ENCODE results near the gene HSD17B14.
"Not testable (repeated sequence)": the region's sequence is repeated elsewhere in the genome, so short reads cannot be mapped to it uniquely, and the experiment has no call there.

The HSD17B14 gene

DNA sequence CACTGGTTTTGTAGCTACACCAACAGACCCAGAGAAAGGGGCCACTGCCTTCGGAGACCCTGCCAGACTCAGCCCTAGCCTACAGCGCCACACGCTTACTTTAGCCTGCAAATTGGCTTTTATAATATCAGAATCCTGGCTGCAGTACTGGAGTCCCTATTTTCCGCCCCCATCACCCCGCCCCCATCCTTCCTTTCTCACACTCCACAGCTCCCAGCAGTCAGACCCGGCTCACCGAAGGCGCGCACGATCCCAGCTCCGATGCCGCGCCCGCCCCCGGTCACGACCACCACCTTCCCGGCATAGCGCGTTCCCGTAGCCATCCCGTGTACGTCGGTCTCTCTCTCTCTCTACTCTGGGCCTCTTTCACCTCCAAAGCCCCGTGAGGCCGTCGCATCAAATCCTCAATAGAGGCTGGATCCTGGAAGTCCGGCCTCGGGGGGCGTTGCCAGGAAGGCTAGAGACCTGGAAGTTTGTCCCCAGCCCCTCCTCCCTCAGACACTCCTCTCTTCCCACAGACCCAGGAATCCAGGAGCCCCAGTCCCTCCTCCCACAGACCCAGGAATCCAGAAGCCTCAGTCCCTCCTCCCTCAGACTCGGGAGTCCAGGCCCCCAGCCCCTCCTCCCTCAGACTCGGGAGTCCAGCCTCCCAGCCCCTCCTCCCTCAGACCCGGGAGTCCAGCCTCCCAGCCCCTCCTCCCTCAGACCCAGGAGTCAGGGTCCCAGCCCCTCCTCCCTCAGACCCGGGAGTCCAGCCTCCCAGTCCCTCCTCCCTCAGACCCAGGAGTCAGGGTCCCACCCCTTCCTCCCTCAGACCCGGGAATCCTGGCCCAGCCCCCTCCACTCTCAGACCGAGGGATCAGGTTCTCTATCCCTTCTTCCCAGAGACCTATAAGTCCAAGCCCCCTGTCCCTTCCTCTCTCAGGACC lies at the start of gene HSD17B14:
Gene HSD17B14, minus strand, starts transcription at position 403 of the 929 bp plus-strand sequence. Its CDS starts 80 bp downstream, at position 323.
- in situ Hi-C loops (cut with HindIII; ENCODE audit: low pct_ligation_motif_present, low pct_unique_long_range_greater_than_20kb, low sequenced_read_pairs): no loop called here
- peak; percentile 44 for DNase-seq

GRCh38 chr19:48883726-48884125 lies 47.4 kb upstream of the HSD17B14 start:
- in situ Hi-C loops (cut with HindIII; ENCODE audit: low pct_ligation_motif_present, low pct_unique_long_range_greater_than_20kb, low sequenced_read_pairs): no loop called here
- DNase-seq: no peak

GRCh38 chr19:48881741-48882657 lies 45.7 kb upstream of the HSD17B14 start:
- peak; percentile 43 for DNase-seq
- in situ Hi-C loops (cut with HindIII; ENCODE audit: low pct_ligation_motif_present, low pct_unique_long_range_greater_than_20kb, low sequenced_read_pairs): no loop called here

- in situ Hi-C loops (cut with HindIII; ENCODE audit: low pct_ligation_motif_present, low pct_unique_long_range_greater_than_20kb, low sequenced_read_pairs): not testable (repeated sequence)
Measured at GRCh38 chr19:48879696-48880095, 43.4 kb upstream of the HSD17B14 start.

DNA sequence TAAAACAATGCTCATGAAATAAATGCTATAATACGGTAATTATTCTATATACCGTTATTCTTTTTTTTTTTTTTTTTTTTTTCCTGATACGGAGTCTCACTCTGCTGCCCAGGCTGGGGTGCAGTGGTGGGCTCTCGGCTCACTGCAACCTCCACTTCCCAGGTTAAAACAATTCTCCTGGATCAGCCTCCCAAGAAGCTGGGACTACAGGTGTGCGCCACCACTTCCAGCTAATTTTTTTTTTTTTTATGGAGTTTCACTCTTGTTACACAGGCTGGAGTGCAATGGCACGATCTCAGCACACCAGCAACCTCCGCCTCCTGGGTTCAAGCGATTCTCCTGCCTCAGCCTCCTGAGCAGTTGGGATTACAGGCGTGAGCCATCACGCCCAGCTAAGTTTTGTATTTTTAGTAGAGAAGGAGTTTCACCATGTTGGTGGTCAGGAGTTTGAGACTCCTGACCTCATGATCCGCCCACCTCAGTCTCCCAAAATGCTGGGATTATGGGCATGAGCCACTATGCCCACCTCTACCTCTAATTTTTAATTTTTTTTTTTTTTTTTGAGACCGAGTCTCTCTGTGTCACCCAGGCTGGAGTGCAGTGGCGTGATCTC lies 42.8 kb upstream of the HSD17B14 start:
- in situ Hi-C loops (cut with HindIII; ENCODE audit: low pct_ligation_motif_present, low pct_unique_long_range_greater_than_20kb, low sequenced_read_pairs): no loop called here
- no peak for DNase-seq

More at GRCh38 chr19:48879696-48880095, 43.4 kb upstream of the HSD17B14 start:
- DNase-seq: not testable (repeated sequence)

GRCh38 chr19:48878196-48879024 lies 42.1 kb upstream of the HSD17B14 start:
- DNase-seq: no peak
- in situ Hi-C loops (cut with HindIII; ENCODE audit: low pct_ligation_motif_present, low pct_unique_long_range_greater_than_20kb, low sequenced_read_pairs): no loop called here

- no peak for DNase-seq
- in situ Hi-C loops (cut with HindIII; ENCODE audit: low pct_ligation_motif_present, low pct_unique_long_range_greater_than_20kb, low sequenced_read_pairs): no loop called here
Measured at GRCh38 chr19:48877855-48878195, 41.5 kb upstream of the HSD17B14 start.

- in situ Hi-C loops (cut with HindIII; ENCODE audit: low pct_ligation_motif_present, low pct_unique_long_range_greater_than_20kb, low sequenced_read_pairs): not testable (repeated sequence)
Measured at GRCh38 chr19:48876043-48876981, 40.0 kb upstream of the HSD17B14 start.

GRCh38 chr19:48874303-48875135 lies 38.2 kb upstream of the HSD17B14 start:
- DNase-seq: peak; percentile 55
- in situ Hi-C loops (cut with HindIII; ENCODE audit: low pct_ligation_motif_present, low pct_unique_long_range_greater_than_20kb, low sequenced_read_pairs): no loop called here

More at GRCh38 chr19:48876043-48876981, 40.0 kb upstream of the HSD17B14 start:
- peak; percentile 42 for DNase-seq

GRCh38 chr19:48873476-48874302 lies 37.4 kb upstream of the HSD17B14 start:
- no peak for DNase-seq
- in situ Hi-C loops (cut with HindIII; ENCODE audit: low pct_ligation_motif_present, low pct_unique_long_range_greater_than_20kb, low sequenced_read_pairs): no loop called here

GRCh38 chr19:48872884-48873475 lies 36.7 kb upstream of the HSD17B14 start:
- DNase-seq: peak; percentile 92
- in situ Hi-C loops (cut with HindIII; ENCODE audit: low pct_ligation_motif_present, low pct_unique_long_range_greater_than_20kb, low sequenced_read_pairs): no loop called here

DNA sequence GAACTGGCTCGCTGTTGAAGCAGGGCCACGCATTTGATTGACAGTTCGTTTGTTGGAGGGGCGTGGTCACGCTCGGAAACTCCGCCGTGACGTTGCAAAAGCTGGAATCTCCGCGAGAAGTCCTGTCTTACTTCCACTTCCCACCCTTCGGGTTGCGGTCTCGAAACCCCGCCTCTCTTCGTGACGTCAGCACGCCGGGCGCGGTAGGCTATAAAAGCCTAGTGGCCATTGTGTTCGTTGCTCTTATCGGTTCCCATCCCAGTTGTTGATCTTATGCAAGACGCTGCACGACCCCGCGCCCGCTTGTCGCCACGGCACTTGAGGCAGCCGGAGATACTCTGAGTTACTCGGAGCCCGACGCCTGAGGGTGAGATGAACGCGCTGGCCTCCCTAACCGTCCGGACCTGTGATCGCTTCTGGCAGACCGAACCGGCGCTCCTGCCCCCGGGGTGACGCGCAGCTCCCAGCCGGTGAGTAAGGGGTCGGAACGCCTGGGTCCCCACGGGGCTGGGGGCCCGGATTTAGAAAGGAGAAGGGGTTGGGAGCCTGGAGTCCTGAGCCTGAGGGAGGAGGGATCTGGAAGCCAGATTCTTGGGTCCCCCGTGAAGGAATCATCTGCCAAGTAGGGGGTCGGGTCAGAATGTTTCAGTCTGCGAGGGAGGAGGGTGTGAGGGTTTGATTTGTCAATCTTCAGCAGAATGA lies 36.0 kb upstream of the HSD17B14 start, which contains the start of gene PPP1R15A:
Gene PPP1R15A, plus strand, starts transcription at position 240 of the 702 bp plus-strand sequence. CDS start 813 bp downstream, outside the sequence.
- in situ Hi-C loops (cut with HindIII; ENCODE audit: low pct_ligation_motif_present, low pct_unique_long_range_greater_than_20kb, low sequenced_read_pairs): no loop called here
- DNase-seq: peak; percentile 95

DNA sequence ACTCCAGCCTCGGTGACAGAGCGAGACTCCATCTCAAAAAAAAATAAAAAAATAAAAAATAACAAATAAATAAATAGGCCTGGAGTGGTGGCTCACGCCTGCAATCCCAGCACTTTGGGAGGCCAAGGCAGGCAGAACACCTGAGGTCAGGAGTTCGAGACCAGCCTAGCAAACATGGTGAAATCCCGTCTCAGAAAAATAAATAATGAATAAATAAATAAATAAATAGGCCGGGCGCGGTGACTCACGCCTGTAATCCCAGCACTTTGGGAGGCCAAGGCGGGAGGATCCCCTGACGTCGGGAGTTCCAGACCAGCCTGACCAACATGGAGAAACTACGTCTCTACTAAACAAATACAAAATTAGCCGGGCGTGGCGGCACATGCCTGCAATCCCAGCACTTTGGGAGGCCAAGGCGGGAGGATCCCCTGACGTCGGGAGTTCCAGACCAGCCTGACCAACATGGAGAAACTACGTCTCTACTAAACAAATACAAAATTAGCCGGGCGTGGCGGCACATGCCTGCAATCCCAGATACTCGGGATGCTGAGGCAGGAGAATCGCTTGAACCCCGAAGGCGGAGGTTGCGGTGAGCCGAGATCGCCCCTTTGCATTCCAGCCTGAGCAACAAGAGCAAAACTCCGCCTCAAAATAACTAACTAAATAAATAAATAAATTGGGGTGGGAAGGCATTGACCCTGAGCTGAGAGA lies 35.3 kb upstream of the HSD17B14 start:
- in situ Hi-C loops (cut with HindIII; ENCODE audit: low pct_ligation_motif_present, low pct_unique_long_range_greater_than_20kb, low sequenced_read_pairs); DNase-seq: not testable (repeated sequence)

- in situ Hi-C loops (cut with HindIII; ENCODE audit: low pct_ligation_motif_present, low pct_unique_long_range_greater_than_20kb, low sequenced_read_pairs): no loop called here
- DNase-seq: no peak
Measured at GRCh38 chr19:48870048-48870447, 33.8 kb upstream of the HSD17B14 start.

Measured in ACHN (cell line).